Esophagus muscularis mucosa (tissue), 4 donors: ENCODE measurements around the gene SLC39A11. TPM values are rescaled to one million over a fixed set of nuclear protein-coding genes. Genes with fewer than 3 reads are reported as not detected.

Source experiments
- DNase-seq: peaks from one replicate; pipeline ENCODE4 v3.0.0-alpha.2; 2017; ENCODE audit errors: extremely low spot score
- H3K27ac ChIP-seq, 4 donors: fragments of 200-600 bp; sonication (generic); replicated peaks in 1 of 4; 1 replicate in 3 of 4; 2 replicates in 1 of 4; pipeline ENCODE4 v1.5.1; 2016 to 2019; ENCODE audit warnings: mild to moderate bottlenecking in 1 of 4
- H3K27me3 ChIP-seq, 4 donors: fragments of 200-600 bp; sonication (generic); one replicate each; pipeline versions ENCODE4 v1.5.1 to v1.6.0; 2016 to 2019
- H3K36me3 ChIP-seq, 4 donors: fragments of 200-600 bp; sonication (generic); one replicate each; pipeline ENCODE4 v1.5.1; 2016 to 2019
- H3K4me1 ChIP-seq, 4 donors: fragments of 200-600 bp; sonication (generic); one replicate each; pipeline ENCODE4 v1.5.1; 2016 to 2019
- H3K4me3 ChIP-seq, 4 donors: fragments of 200-600 bp; sonication (generic); 1 replicate in 2 of 4; 2 replicates in 2 of 4; pipeline ENCODE4 v1.5.1; 2016 to 2019; ENCODE audit warnings: mild to moderate bottlenecking in 4 of 4, moderate library complexity in 1 of 4
- H3K9me3 ChIP-seq, 4 donors: fragments of 200-600 bp; sonication (generic); 1 replicate in 3 of 4; 2 replicates in 1 of 4; pipeline ENCODE4 v1.5.1; 2016 to 2019
- CTCF ChIP-seq, 3 experiments: fragments of 200-600 bp in 2 of 3; fragments of 450-650 bp in 1 of 3; sonication (generic) in 2 of 3; IDR thresholded peaks; one replicate each; pipeline ENCODE4 v1.5.1; 2017 to 2019; ENCODE audit warnings: antibody characterized with exemption in 3 of 3, mild to moderate bottlenecking in 2 of 3, moderate library complexity in 1 of 3
- EP300 ChIP-seq: sonication (generic); formaldehyde crosslinking; IDR thresholded peaks from one replicate; pipeline ENCODE4 v1.6.1; 2017; ENCODE audit warnings: antibody characterized with exemption
- POLR2A ChIP-seq: fragments of 450-650 bp; IDR thresholded peaks from one replicate; pipeline ENCODE4 v1.6.1; 2017; ENCODE audit warnings: antibody characterized with exemption, moderate library complexity, mild to moderate bottlenecking, low read depth
- POLR2AphosphoS5 ChIP-seq, 2 donors: sonication (generic); formaldehyde crosslinking; IDR thresholded peaks; one replicate each; pipeline ENCODE4 v1.6.1; 2017; ENCODE audit warnings: antibody characterized with exemption in 2 of 2
- WGBS: methylation state at CpG from one replicate; pipeline ENCODE4 v1.1.5; 2018; 5-methylcytosine and 5-hydroxymethylcytosine counted together
- intact Hi-C: fragments of 100-400 bp; cut with DNase I; formaldehyde crosslinking; loops from one replicate; pipeline ENCODE4 v1.15.1; 2023
- total RNA-seq, 4 donors: library from RNA; depleted of rRNA; stranded (reverse); fragments of >200 nt; gene quantifications; one replicate each; pipeline versions ENCODE4 v1.1.0 to v1.2.1, GENCODE V29; 2016

SLC39A11 gene
- total RNA-seq, 4 donors from 2014 or later: 7.5 to 20.2 (median 18.4) TPM

- Histone ChIP-seq H3K4me3 (no peak overlapping the region), H3K36me3 (peaks cover 0 to 6% (median 5%) of the 10 kb centered on the region in 4 donors), H3K27me3 (no peaks in the 10 kb centered on the region), H3K27ac (no peak overlapping the region), H3K9me3 (peaks cover 0 to 29% (median 8%) of the 10 kb centered on the region in 4 donors), H3K4me1 (no peaks in the 10 kb centered on the region)
- 82% methylated on average over 5 of the region's 5 CpGs for WGBS
- TF ChIP-seq CTCF (IDR thresholded peaks at IDR 0.05): no peak
- no peak for TF ChIP-seq POLR2A
- TF ChIP-seq POLR2AphosphoS5 (IDR thresholded peaks at IDR 0.05): no peak
- no peak for TF ChIP-seq EP300
- no peak for DNase-seq
- intact Hi-C loops: no loop called here
These were observed 217.1 kb downstream of the SLC39A11 start for GRCh38 chr17:72875361-72875760.

- Histone ChIP-seq H3K4me1 (no peaks in the 10 kb centered on the region), H3K4me3 (no peak overlapping the region), H3K27me3 (no peaks in the 10 kb centered on the region), H3K36me3 (peaks cover 0 to 4% (median 1%) of the 10 kb centered on the region in 4 donors), H3K27ac (no peak overlapping the region), H3K9me3 (peaks cover 0 to 15% (median 2%) of the 10 kb centered on the region in 4 donors)
- intact Hi-C loops: no loop called here
- 86% methylated on average over 9 of the region's 9 CpGs for WGBS
- DNase-seq: no peak
- no peak for TF ChIP-seq POLR2A
- TF ChIP-seq EP300: no peak
- TF ChIP-seq POLR2AphosphoS5 (IDR thresholded peaks at IDR 0.05): no peak
- TF ChIP-seq CTCF (IDR thresholded peaks at IDR 0.05): no peak
These were observed 220.1 kb downstream of the SLC39A11 start for GRCh38 chr17:72872396-72872795.

GRCh38 chr17:72870367-72870985 is 222.0 kb downstream of the SLC39A11 start:
- no peak for TF ChIP-seq EP300
- TF ChIP-seq POLR2A: no peak
- TF ChIP-seq CTCF (IDR thresholded peaks at IDR 0.05): no peak
- TF ChIP-seq POLR2AphosphoS5 (IDR thresholded peaks at IDR 0.05): no peak
- intact Hi-C loops: no loop called here
- DNase-seq: no peak
- peaks cover 0 to 4% (median 1%) of the 10 kb centered on the region in 4 donors for H3K36me3 ChIP-seq
- no peaks in the 10 kb centered on the region for H3K27me3 ChIP-seq
- WGBS: 93% methylated on average over 6 of the region's 6 CpGs
- H3K4me3 ChIP-seq: no peak overlapping the region
- no peaks in the 10 kb centered on the region for H3K4me1 ChIP-seq
- no peak overlapping the region for H3K27ac ChIP-seq
- peaks cover 0 to 3% (median 0%) of the 10 kb centered on the region in 4 donors for H3K9me3 ChIP-seq

- H3K4me3 ChIP-seq: no peak overlapping the region
- H3K9me3 ChIP-seq: no peaks in the 10 kb centered on the region
- H3K4me1 ChIP-seq: no peaks in the 10 kb centered on the region
- no peaks in the 10 kb centered on the region for H3K27me3 ChIP-seq
- H3K36me3 ChIP-seq: peaks cover 0 to 3% (median 0%) of the 10 kb centered on the region in 4 donors
- no peak overlapping the region for H3K27ac ChIP-seq
- TF ChIP-seq POLR2AphosphoS5 (IDR thresholded peaks at IDR 0.05) (no peak), POLR2A (no peak), EP300 (no peak), CTCF (IDR thresholded peaks at IDR 0.05) (no peak)
- intact Hi-C loops: no loop called here
- DNase-seq: no peak
- WGBS: 91% methylated on average over 7 of the region's 7 CpGs
These were observed 222.9 kb downstream of the SLC39A11 start for GRCh38 chr17:72869630-72870029.

GRCh38 chr17:72865954-72866353 is 226.5 kb downstream of the SLC39A11 start:
- H3K27me3 ChIP-seq: no peaks in the 10 kb centered on the region
- no peaks in the 10 kb centered on the region for H3K4me1 ChIP-seq
- no peaks in the 10 kb centered on the region for H3K36me3 ChIP-seq
- 94% methylated on average over 8 of the region's 8 CpGs for WGBS
- intact Hi-C loops: no loop called here
- H3K4me3 ChIP-seq: no peak overlapping the region
- DNase-seq: no peak
- no peak overlapping the region for H3K27ac ChIP-seq
- TF ChIP-seq POLR2A (no peak), EP300 (no peak), CTCF (IDR thresholded peaks at IDR 0.05) (no peak), POLR2AphosphoS5 (IDR thresholded peaks at IDR 0.05) (no peak)
- H3K9me3 ChIP-seq: no peaks in the 10 kb centered on the region
